Activated CD8-positive, alpha-beta T cell treated with anti-CD3 and anti-CD28 coated beads, Interleukin-2, amount 10 ng/mL, durations not matched to agents 7 days and 5 days (primary cell): ENCODE measurements around the gene TBC1D2B. TPM values are rescaled to one million over a fixed set of nuclear protein-coding genes. Genes with fewer than 3 reads are reported as not detected.
A peak's percentile ranks its signal among the peaks of the same experiment; 100 is the strongest.

Experiments
- ATAC-seq: fragments of 150-1000 bp; cut with Tn5 transposase; one replicate; pipeline ENCODE4 v1.10.0; 2021; ENCODE audit warnings: moderate library complexity
- CTCF ChIA-PET: fragments of 350-600 bp; sonication (Branson Sonifier 250); formaldehyde crosslinking; loops from one replicate; lab custom pipeline; 2021; ENCODE audit warnings: antibody characterized with exemption; lab: Charles Lee
- POLR2A ChIA-PET: fragments of 350-600 bp; sonication (Branson Sonifier 250); formaldehyde crosslinking; loops from one replicate; lab custom pipeline; 2021; ENCODE audit warnings: antibody characterized with exemption; lab: Charles Lee
- DNase-seq: peaks from one replicate; pipeline ENCODE4 v3.0.0-alpha.2; 2020
- H3K27ac Mint-ChIP-seq: one replicate; pipeline ENCODE4 v1.8.0; 2021; ENCODE audit warnings: mild to moderate bottlenecking, mixed read lengths
- H3K27me3 Mint-ChIP-seq: one replicate; pipeline ENCODE4 v1.8.0; 2021; ENCODE audit warnings: low read depth, mixed read lengths
- H3K36me3 Mint-ChIP-seq: one replicate; pipeline ENCODE4 v1.8.0; 2021; ENCODE audit warnings: low read depth, mixed read lengths
- H3K4me1 Mint-ChIP-seq: one replicate; pipeline ENCODE4 v1.8.0; 2021; ENCODE audit warnings: low read depth, mixed read lengths
- H3K4me3 Mint-ChIP-seq: one replicate; pipeline ENCODE4 v1.8.0; 2021; ENCODE audit warnings: mild to moderate bottlenecking, mixed read lengths
- H3K9me3 Mint-ChIP-seq: one replicate; pipeline ENCODE4 v1.8.0; 2022; ENCODE audit warnings: mixed read lengths; ENCODE audit not compliant: insufficient read depth
- total RNA-seq, 2 experiments: library from RNA; stranded (reverse); gene quantifications; one replicate each; pipeline ENCODE4 v1.2.3, GENCODE V29; 2021

The TBC1D2B gene
- total RNA-seq, 2 experiments from 2014 or later: 109 to 119 TPM

DNA sequence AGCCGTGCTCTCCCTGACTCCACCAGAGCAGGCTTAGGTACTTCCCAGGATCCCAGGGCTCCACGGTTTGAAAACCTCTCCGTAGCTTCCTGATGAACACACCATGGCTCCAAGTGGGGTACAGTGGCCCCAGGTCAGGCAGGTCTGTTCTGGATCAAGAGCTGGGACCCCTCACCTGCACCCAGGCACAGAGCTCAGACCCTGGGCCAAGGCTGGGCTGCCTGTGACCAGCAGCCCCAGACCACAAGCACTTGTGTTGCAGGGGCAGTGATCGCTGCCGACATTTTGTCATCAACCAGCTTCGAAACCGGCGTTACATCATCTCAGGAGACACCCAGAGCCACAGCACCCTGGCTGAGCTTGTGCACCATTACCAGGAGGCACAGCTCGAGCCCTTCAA is 20.2 kb upstream of the TBC1D2B start:
- Mint-ChIP-seq H3K36me3 (no peaks in the 10 kb centered on the region), H3K27ac (no peak overlapping the region), H3K9me3 (no peaks in the 10 kb centered on the region), H3K27me3 (no peaks in the 10 kb centered on the region), H3K4me1 (peaks cover 48% of the 10 kb centered on the region), H3K4me3 (no peak overlapping the region)
- ChIA-PET CTCF (interaction anchor here (2.6 kb wide), 1 partner anchor 11 kb away, joined by 12 read pairs; no protein-coding TSS in a partner anchor), POLR2A (interaction anchor here (1.7 kb wide), 1 partner anchor 15 kb away, joined by 4 read pairs; no protein-coding TSS in a partner anchor)
- ATAC-seq (no peak), DNase-seq (no peak)

DNA sequence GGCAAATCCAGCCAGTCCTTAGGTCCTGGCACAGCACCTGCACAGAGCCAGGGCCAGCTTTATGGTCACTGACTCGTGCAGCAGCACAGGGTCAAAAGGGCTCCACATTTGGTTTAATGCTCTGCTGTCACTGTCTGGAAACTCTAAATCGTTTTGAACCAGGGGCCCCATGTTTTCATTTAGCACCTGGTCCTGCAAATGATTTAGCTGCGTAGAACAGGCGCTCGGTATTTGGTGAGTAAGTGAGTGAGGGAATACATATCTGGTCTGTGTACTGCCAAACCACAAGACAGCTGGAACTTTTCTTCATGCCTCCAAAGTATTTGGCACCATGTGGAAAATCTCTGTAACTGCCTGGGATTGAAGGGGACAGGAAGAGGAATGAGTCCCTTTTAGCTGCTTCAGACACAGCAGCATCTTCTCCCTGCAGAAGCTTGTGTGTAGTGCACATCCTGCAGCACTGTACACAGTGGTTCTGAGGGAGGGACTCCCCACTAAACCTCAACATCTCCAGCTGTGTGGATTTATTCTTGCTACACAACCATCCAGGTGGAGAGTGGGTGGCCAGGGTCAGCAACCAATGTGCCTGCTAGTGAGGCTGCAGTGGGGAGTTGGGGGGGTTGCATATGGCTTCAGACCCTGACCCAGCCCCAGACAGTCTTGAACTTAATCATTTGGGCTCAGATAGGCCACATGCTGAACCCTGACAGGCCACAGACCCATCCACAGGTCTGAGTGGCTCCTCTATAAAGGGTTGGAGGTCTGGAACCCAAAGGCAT is 15.9 kb upstream of the TBC1D2B start:
- DNase-seq: peak; percentile 40
- ChIA-PET POLR2A (interaction anchor here (1.7 to 1.9 kb wide), 3 partner anchors 10 to 44 kb away, joined by 5 to 12 read pairs (median 6); no protein-coding TSS in a partner anchor), CTCF (interaction anchor here (0.7 to 4.6 kb wide), 10 partner anchors 10 to 127 kb away, joined by 3 to 23 read pairs (median 4); no protein-coding TSS in a partner anchor)
- no peaks in the 10 kb centered on the region for H3K9me3 Mint-ChIP-seq
- peak overlapping the region; percentile 45 for H3K4me3 Mint-ChIP-seq
- peaks cover 44% of the 10 kb centered on the region for H3K4me1 Mint-ChIP-seq
- peak overlapping the region; percentile 73 for H3K27ac Mint-ChIP-seq
- peaks cover 5% of the 10 kb centered on the region for H3K36me3 Mint-ChIP-seq
- peak; percentile 72 for ATAC-seq
- no peaks in the 10 kb centered on the region for H3K27me3 Mint-ChIP-seq

DNA sequence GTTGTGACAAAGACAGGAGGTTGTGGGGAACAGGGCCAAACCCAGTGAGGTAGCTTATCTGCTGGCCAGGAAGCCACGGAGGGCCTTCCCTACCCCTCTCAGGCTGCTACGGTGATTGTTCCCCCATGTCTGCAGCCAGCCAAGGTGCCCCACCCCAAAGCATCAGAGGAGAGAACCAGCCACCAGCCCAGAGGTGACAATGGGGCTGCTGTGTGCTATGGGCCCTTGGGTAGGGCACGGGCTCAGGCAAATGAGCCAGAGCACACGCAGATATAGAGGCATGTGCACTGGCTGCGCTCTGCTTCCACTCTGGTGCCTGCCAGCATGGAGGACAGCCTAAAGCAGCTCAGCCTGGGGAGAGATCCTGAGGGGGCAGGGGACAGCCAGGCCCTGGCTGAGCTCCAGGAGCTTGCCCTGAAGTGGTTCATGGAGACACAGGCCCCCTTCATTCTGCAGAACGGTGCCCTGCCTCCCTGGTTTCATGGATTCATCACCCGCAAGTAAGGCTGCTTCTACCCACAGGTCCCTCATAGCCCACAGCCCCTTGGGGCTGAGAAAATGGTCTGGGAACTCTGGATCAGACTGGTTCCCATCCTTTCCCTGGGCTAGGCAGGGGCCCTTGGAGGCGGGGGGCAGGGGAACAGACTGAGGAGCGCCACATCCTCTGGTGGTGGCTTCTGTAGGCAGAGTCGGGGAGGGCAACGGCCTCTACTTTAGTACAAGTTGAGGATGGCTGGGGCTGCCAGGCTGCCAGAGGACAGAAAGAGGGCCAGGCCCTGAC is 14.9 kb upstream of the TBC1D2B start, which contains the start of gene SH2D7:
Gene SH2D7, plus strand, starts transcription at position 301 of the 781 bp plus-strand sequence. Its CDS starts 24 bp downstream, at position 325.
- Mint-ChIP-seq H3K4me3 (peak within 1 kb of the TSS; percentile 45), H3K36me3 (peaks cover 5% of the 10 kb centered on the region), H3K27ac (peak within 1 kb of the TSS; percentile 73), H3K4me1 (peaks cover 49% of the 10 kb centered on the region), H3K27me3 (no peaks in the 10 kb centered on the region), H3K9me3 (no peaks in the 10 kb centered on the region)
- ChIA-PET CTCF (interaction anchor here (0.7 to 4.6 kb wide), 11 partner anchors 10 to 126 kb away, joined by 3 to 23 read pairs (median 5); no protein-coding TSS in a partner anchor), POLR2A (interaction anchor here (1.0 to 1.9 kb wide), 4 partner anchors 11 to 43 kb away, joined by 3 to 12 read pairs (median 6); no protein-coding TSS in a partner anchor)
- no peak for DNase-seq
- peak; percentile 48 for ATAC-seq

DNA sequence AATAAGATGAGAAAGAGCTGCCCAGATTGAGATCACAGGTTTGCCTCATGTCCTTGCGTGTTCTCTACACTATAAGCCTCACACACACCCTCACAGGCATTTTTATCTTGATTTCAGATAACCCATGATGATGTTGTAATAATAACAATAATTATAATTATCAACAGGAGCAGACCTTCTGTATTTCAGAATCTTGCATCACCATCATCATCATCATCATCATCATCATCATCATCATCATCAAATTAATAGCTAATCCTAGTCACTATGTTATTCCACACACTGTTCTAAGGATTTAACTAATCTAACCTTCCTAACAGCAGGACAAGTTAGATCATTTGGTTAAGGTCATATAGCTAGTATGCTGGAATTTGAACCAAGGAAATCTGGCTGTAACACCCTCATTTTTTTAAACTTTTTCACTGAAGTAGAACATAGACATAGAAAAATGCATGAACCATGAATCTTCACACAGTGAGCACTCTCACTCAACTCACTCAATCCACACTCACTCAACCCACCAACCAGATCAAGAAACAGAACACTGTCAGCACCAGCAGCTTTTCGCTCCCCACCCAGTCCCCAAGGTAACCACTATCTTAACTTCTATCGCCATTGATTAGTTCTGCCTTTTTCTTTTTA is 13.0 kb upstream of the TBC1D2B start:
- Mint-ChIP-seq H3K9me3 (no peaks in the 10 kb centered on the region), H3K36me3 (peaks cover 5% of the 10 kb centered on the region), H3K27ac (no peak overlapping the region), H3K4me3 (no peak overlapping the region), H3K27me3 (no peaks in the 10 kb centered on the region), H3K4me1 (peaks cover 53% of the 10 kb centered on the region)
- POLR2A ChIA-PET: interaction anchor here (0.6 kb wide), 1 partner anchor 231 kb away, joined by 3 read pairs; no protein-coding TSS in a partner anchor
- no peak for ATAC-seq
- CTCF ChIA-PET: interaction anchor here (1.1 to 1.6 kb wide), 2 partner anchors 18 to 28 kb away, joined by 4 to 8 read pairs; no protein-coding TSS in a partner anchor
- no peak for DNase-seq

DNA sequence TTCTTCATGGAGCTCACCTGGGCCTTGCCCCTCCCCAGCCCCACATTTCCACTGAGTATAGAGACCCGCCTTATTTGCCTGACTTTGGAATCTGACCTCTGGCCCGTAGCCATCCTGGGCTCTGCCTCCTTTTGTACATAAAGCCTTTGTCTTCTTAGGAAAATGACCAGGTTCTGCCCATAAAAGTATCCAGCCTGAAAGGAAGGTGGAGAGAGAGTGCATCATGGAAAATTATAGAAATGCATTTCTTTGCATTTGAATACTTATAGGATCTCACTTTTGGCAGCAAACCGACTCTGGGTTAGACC is 11.2 kb upstream of the TBC1D2B start:
- DNase-seq (no peak), ATAC-seq (no peak)
- Mint-ChIP-seq H3K4me1 (peaks cover 61% of the 10 kb centered on the region), H3K36me3 (peaks cover 5% of the 10 kb centered on the region), H3K4me3 (no peak overlapping the region), H3K9me3 (no peaks in the 10 kb centered on the region), H3K27ac (no peak overlapping the region), H3K27me3 (no peaks in the 10 kb centered on the region)
- ChIA-PET CTCF (interaction anchor here (1.5 kb wide), 1 partner anchor 122 kb away, joined by 4 read pairs; no protein-coding TSS in a partner anchor), POLR2A (no interaction called here)

DNA sequence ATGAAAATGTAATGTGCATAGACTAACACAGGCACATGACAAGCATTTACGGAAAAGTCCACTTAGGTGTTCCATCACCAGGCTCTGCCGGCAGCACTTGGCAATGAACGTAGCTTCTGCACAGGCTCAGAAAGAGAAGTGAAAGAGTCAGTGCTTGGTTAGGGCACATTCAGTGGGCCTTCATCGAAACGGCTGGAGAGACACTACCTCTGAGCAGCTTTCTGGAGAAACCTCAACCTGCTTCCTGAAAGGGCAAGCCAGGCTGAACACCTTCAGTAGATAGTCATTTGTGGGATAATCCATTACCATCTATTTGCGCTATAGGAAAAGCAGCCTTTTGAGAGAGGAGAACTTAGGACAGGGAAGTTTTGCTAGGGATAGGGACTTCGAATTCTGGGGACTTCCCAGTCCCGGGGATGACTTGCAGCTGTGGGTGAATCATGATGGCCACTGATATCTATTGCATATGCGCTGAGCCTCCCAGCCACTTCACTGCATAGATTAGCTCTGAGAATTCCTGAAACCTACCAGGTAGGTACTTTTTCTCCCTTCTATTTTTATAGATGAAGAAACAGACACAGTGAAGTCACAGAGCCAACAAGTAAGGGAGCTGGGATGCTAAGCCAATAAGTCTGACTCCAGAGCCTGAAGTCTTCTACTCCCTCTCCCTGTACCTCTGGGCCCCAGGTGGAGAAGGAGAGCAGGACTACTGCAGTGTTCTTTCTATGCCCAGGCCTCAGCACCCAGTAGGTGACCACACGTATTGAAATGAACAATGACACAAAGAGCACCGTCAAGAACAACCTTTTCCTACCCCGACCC is 10.7 kb upstream of the TBC1D2B start:
- CTCF ChIA-PET: interaction anchor here (1.5 kb wide), 1 partner anchor 121 kb away, joined by 4 read pairs; no protein-coding TSS in a partner anchor
- Mint-ChIP-seq H3K27ac (no peak overlapping the region), H3K9me3 (no peaks in the 10 kb centered on the region), H3K4me1 (peaks cover 61% of the 10 kb centered on the region), H3K27me3 (no peaks in the 10 kb centered on the region), H3K4me3 (no peak overlapping the region), H3K36me3 (peaks cover 5% of the 10 kb centered on the region)
- no peak for ATAC-seq
- no peak for DNase-seq
- POLR2A ChIA-PET: no interaction called here

DNA sequence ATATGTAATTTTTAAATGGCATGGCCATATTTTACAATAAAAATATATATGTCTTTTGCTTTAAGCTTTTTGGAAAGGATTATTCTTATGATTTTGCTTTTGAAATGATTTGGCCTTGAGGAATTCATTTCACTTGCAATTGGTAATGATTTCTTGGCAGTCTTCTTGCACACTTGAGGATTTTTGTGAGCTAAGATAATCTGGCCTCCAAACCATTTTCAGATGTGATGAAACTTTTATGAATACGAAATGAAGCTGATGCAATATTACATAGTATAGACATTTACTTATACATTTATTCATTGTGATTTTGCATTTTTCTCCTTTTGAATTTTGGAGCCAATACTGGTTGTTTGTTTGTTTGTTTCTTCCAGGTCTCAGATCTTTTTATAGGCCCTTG is 8.4 kb upstream of the TBC1D2B start:
- ATAC-seq (no peak), DNase-seq (no peak)
- Mint-ChIP-seq H3K27ac (no peak overlapping the region), H3K4me3 (no peak overlapping the region), H3K27me3 (no peaks in the 10 kb centered on the region), H3K36me3 (peaks cover 1% of the 10 kb centered on the region), H3K9me3 (no peaks in the 10 kb centered on the region), H3K4me1 (peaks cover 52% of the 10 kb centered on the region)
- ChIA-PET CTCF (interaction anchor here (1.1 kb wide), 1 partner anchor 22 kb away, joined by 3 read pairs; no protein-coding TSS in a partner anchor), POLR2A (no interaction called here)

DNA sequence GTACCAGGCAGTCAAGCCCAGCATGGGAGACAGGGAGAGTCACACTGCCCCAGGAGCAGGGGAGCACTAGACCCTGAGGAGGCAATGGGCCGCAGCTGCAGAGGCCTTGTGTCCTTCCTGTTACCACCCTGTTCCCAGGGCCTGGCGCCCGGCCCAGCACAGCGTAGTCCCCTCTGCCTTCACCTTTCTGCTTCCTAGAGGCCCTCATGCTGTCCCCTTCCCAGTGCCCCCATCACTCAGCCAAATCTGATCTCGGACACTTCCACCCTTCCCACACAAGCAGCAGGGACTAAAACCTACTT is 6.9 kb upstream of the TBC1D2B start:
- Mint-ChIP-seq H3K9me3 (no peaks in the 10 kb centered on the region), H3K4me3 (no peak overlapping the region), H3K36me3 (no peaks in the 10 kb centered on the region), H3K4me1 (peaks cover 49% of the 10 kb centered on the region), H3K27ac (peak overlapping the region; percentile 80), H3K27me3 (no peaks in the 10 kb centered on the region)
- no peak for ATAC-seq
- CTCF ChIA-PET: interaction anchor here (3.3 kb wide), 1 partner anchor 24 kb away, joined by 25 read pairs; no protein-coding TSS in a partner anchor
- no peak for DNase-seq
- POLR2A ChIA-PET: interaction anchor here (0.7 to 1.7 kb wide), 3 partner anchors 17 to 19 kb away, joined by 3 to 7 read pairs (median 5); no protein-coding TSS in a partner anchor

DNA sequence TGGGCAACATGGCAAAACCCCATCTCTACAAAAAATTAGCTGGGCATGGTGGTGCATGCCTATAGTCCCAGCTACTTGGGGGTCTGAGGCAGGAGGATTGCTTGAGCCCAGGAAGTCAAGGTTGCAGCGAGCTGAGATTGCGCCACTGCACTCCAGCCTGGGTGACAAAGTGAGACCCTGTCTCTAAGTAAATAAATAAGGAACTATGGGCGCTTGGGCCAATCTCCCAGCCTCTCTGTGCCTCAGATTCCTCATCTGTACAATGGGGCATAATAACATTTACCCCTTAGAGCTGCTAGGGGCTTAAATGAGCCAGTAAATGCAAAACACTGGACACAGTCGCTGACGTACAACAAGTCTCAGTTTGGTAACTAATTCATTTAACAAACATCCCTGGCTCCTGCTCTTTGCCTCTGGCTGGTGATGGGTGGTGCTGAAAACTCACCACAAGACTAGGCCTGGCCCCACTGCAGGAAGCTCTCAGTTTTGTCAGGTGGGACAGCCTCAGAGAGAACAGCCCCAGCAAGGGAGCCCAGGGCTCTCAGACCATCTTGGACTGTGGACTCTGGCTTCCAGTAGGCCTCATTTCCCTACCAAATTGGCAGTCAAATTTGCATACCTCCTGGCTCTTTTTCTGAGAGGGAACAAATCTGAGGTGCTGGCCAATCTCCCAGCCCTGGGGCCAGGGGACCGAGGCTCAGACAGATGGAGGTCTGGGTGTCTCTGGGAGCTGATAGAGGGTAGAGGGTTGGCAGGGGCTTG is 6.4 kb upstream of the TBC1D2B start:
- Mint-ChIP-seq H3K9me3 (no peaks in the 10 kb centered on the region), H3K27ac (peak overlapping the region; percentile 80), H3K27me3 (no peaks in the 10 kb centered on the region), H3K36me3 (no peaks in the 10 kb centered on the region), H3K4me1 (peaks cover 50% of the 10 kb centered on the region), H3K4me3 (peak overlapping the region; percentile 15)
- POLR2A ChIA-PET: interaction anchor here (0.7 to 1.7 kb wide), 3 partner anchors 17 to 19 kb away, joined by 3 to 7 read pairs (median 5); no protein-coding TSS in a partner anchor
- ATAC-seq (peak; percentile 94), DNase-seq (peak; percentile 57)
- CTCF ChIA-PET: interaction anchor here (0.9 to 3.3 kb wide), 8 partner anchors 9 to 117 kb away, joined by 3 to 25 read pairs (median 4); partner anchors contain the start of gene SH2D7

DNA sequence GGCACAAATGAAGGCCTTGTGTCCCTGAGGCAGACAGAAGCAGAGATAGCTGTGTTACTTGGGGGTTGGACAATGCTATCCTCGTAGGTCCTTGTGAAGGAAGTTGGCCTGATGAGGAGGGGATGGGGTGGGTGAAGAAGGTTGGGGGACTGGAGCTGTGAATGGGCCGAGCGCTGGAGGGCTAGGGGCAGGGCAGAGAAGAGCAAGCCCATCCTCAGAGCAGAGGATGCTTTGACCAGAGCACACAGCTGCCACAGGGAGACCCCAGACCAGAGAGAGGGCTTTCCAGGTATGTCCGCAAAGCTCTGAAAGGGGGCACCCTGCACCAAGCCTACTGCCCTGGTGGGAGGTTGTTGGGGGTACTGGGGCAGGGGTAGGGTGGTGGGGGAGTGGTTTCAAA is 5.7 kb upstream of the TBC1D2B start:
- ChIA-PET CTCF (interaction anchor here (0.8 to 3.3 kb wide), 10 partner anchors 9 to 117 kb away, joined by 3 to 25 read pairs (median 4); partner anchors contain the start of gene SH2D7), POLR2A (interaction anchor here (1.0 to 1.7 kb wide), 2 partner anchors 14 to 20 kb away, joined by 4 to 7 read pairs; no protein-coding TSS in a partner anchor)
- Mint-ChIP-seq H3K9me3 (no peaks in the 10 kb centered on the region), H3K27me3 (no peaks in the 10 kb centered on the region), H3K27ac (peak overlapping the region; percentile 80), H3K36me3 (no peaks in the 10 kb centered on the region), H3K4me3 (no peak overlapping the region), H3K4me1 (peaks cover 53% of the 10 kb centered on the region)
- ATAC-seq (no peak), DNase-seq (no peak)
